Activated CD4-positive, alpha-beta memory T cell treated with anti-CD3 and anti-CD28 coated beads for 36 hours (primary cell): ENCODE results near the gene C22orf42. TPM values are rescaled to one million over a fixed set of nuclear protein-coding genes. Genes with fewer than 3 reads are reported as not detected.
"Not testable (repeated sequence)": the region's sequence is repeated elsewhere in the genome, so short reads cannot be mapped to it uniquely, and the experiment has no call there.

Source experiments
- CTCF ChIA-PET: fragments of 350-600 bp; sonication (Branson Sonifier 250); formaldehyde crosslinking; loops from one replicate; lab custom pipeline; 2021; ENCODE audit warnings: antibody characterized with exemption, inconsistent platforms; lab: Charles Lee
- POLR2A ChIA-PET: fragments of 350-600 bp; sonication (Branson Sonifier 250); formaldehyde crosslinking; loops from one replicate; lab custom pipeline; 2021; ENCODE audit warnings: antibody characterized with exemption; lab: Charles Lee
- DNase-seq: peaks from one replicate; pipeline ENCODE4 v3.0.0-alpha.2; 2020
- H3K27ac Mint-ChIP-seq: one replicate; pipeline ENCODE4 v1.8.0; 2021; ENCODE audit warnings: mixed read lengths
- H3K27me3 Mint-ChIP-seq: one replicate; pipeline ENCODE4 v1.8.0; 2021; ENCODE audit warnings: mixed read lengths
- H3K36me3 Mint-ChIP-seq: one replicate; pipeline ENCODE4 v1.8.0; 2021; ENCODE audit warnings: mixed read lengths
- H3K4me1 Mint-ChIP-seq: one replicate; pipeline ENCODE4 v1.8.0; 2021; ENCODE audit warnings: low read depth, mixed read lengths
- H3K4me3 Mint-ChIP-seq: one replicate; pipeline ENCODE4 v1.8.0; 2021; ENCODE audit warnings: mild to moderate bottlenecking, mixed read lengths
- H3K9me3 Mint-ChIP-seq: one replicate; pipeline ENCODE4 v1.8.0; 2021; ENCODE audit warnings: mixed read lengths
- intact Hi-C: fragments of 100-400 bp; cut with micrococcal nuclease; formaldehyde crosslinking; loops from one replicate; pipeline ENCODE4 v1.15.1; 2023
- total RNA-seq, 2 experiments: library from RNA; stranded (reverse); gene quantifications; one replicate each; pipeline ENCODE4 v1.2.3, GENCODE V29; 2021

The C22orf42 gene
- total RNA-seq, 2 experiments from 2014 or later = not detected

GRCh38 chr22:32202539-32203180, 43.6 kb upstream of the C22orf42 start:
- ChIA-PET CTCF (interaction anchor here (0.6 to 2.1 kb wide), 12 partner anchors 8 to 272 kb away, joined by 3 to 12 read pairs (median 4); partner anchors contain the start of gene FBXO7), POLR2A (interaction anchor here (0.6 kb wide), 1 partner anchor 209 kb away, joined by 3 read pairs; no protein-coding TSS in a partner anchor)
- no peaks in the 10 kb centered on the region for H3K9me3 Mint-ChIP-seq
- intact Hi-C loops = loop anchor here (1.0 to 5.0 kb wide), 3 partner anchors 35 to 271 kb away; no protein-coding TSS in a partner anchor
- peak; percentile 60 for DNase-seq
- peaks cover 48% of the 10 kb centered on the region for H3K4me1 Mint-ChIP-seq
- H3K27me3 Mint-ChIP-seq = peaks cover 6% of the 10 kb centered on the region
- H3K27ac Mint-ChIP-seq = no peak overlapping the region
- H3K36me3 Mint-ChIP-seq = no peaks in the 10 kb centered on the region
- H3K4me3 Mint-ChIP-seq = peak overlapping the region; percentile 70

GRCh38 chr22:32202161-32202538, 43.0 kb upstream of the C22orf42 start:
- peaks cover 48% of the 10 kb centered on the region for H3K4me1 Mint-ChIP-seq
- H3K27me3 Mint-ChIP-seq = peaks cover 6% of the 10 kb centered on the region
- H3K36me3 Mint-ChIP-seq = no peaks in the 10 kb centered on the region
- ChIA-PET CTCF (interaction anchor here (0.6 to 2.2 kb wide), 14 partner anchors 9 to 273 kb away, joined by 3 to 12 read pairs (median 4); partner anchors contain the start of gene FBXO7), POLR2A (interaction anchor here (0.6 kb wide), 1 partner anchor 209 kb away, joined by 3 read pairs; no protein-coding TSS in a partner anchor)
- no peaks in the 10 kb centered on the region for H3K9me3 Mint-ChIP-seq
- no peak overlapping the region for H3K27ac Mint-ChIP-seq
- peak overlapping the region; percentile 70 for H3K4me3 Mint-ChIP-seq
- intact Hi-C loops = loop anchor here (1.0 to 5.0 kb wide), 3 partner anchors 35 to 271 kb away; no protein-coding TSS in a partner anchor
- DNase-seq = no peak

GRCh38 chr22:32200752-32201151, 41.6 kb upstream of the C22orf42 start:
- DNase-seq = peak; percentile 41
- peaks cover 38% of the 10 kb centered on the region for H3K4me1 Mint-ChIP-seq
- no peaks in the 10 kb centered on the region for H3K36me3 Mint-ChIP-seq
- POLR2A ChIA-PET = no interaction called here
- peak overlapping the region; percentile 11 for H3K27ac Mint-ChIP-seq
- CTCF ChIA-PET = interaction anchor here (1.1 to 2.4 kb wide), 5 partner anchors 66 to 273 kb away, joined by 4 to 12 read pairs (median 6); no protein-coding TSS in a partner anchor
- H3K27me3 Mint-ChIP-seq = peaks cover 6% of the 10 kb centered on the region
- H3K4me3 Mint-ChIP-seq = no peak overlapping the region
- H3K9me3 Mint-ChIP-seq = no peaks in the 10 kb centered on the region
- intact Hi-C loops = loop anchor here (5.0 kb wide), 2 partner anchors 33 to 67 kb away; no protein-coding TSS in a partner anchor

GRCh38 chr22:32199961-32200360, 40.9 kb upstream of the C22orf42 start:
- DNase-seq = no peak
- peaks cover 36% of the 10 kb centered on the region for H3K4me1 Mint-ChIP-seq
- H3K27me3 Mint-ChIP-seq = peaks cover 6% of the 10 kb centered on the region
- H3K36me3 Mint-ChIP-seq = no peaks in the 10 kb centered on the region
- H3K27ac Mint-ChIP-seq = no peak overlapping the region
- POLR2A ChIA-PET = no interaction called here
- no peaks in the 10 kb centered on the region for H3K9me3 Mint-ChIP-seq
- no peak overlapping the region for H3K4me3 Mint-ChIP-seq
- intact Hi-C loops = loop anchor here (5.0 kb wide), 2 partner anchors 33 to 67 kb away; no protein-coding TSS in a partner anchor
- CTCF ChIA-PET = interaction anchor here (2.2 to 2.4 kb wide), 2 partner anchors 66 to 244 kb away, joined by 5 to 12 read pairs; no protein-coding TSS in a partner anchor

GRCh38 chr22:32199341-32199740, 40.2 kb upstream of the C22orf42 start:
- intact Hi-C loops = no loop called here
- CTCF ChIA-PET = interaction anchor here (2.4 kb wide), 1 partner anchor 67 kb away, joined by 12 read pairs; no protein-coding TSS in a partner anchor
- POLR2A ChIA-PET = no interaction called here
- Mint-ChIP-seq H3K36me3 (no peaks in the 10 kb centered on the region), H3K4me1 (peaks cover 32% of the 10 kb centered on the region), H3K4me3 (no peak overlapping the region), H3K27ac (no peak overlapping the region), H3K9me3 (no peaks in the 10 kb centered on the region), H3K27me3 (peaks cover 6% of the 10 kb centered on the region)
- no peak for DNase-seq

GRCh38 chr22:32197553-32198226, 38.6 kb upstream of the C22orf42 start:
- H3K36me3 Mint-ChIP-seq, intact Hi-C loops, H3K27ac Mint-ChIP-seq, H3K27me3 Mint-ChIP-seq, H3K4me3 Mint-ChIP-seq, DNase-seq, CTCF ChIA-PET, H3K9me3 Mint-ChIP-seq, POLR2A ChIA-PET: not testable (repeated sequence)
- H3K4me1 Mint-ChIP-seq = peaks cover 16% of the 10 kb centered on the region

- intact Hi-C loops, H3K4me3 Mint-ChIP-seq, H3K27me3 Mint-ChIP-seq, DNase-seq, H3K9me3 Mint-ChIP-seq, CTCF ChIA-PET, POLR2A ChIA-PET, H3K36me3 Mint-ChIP-seq, H3K27ac Mint-ChIP-seq, H3K4me1 Mint-ChIP-seq: not testable (repeated sequence)
Measured at GRCh38 chr22:32195900-32196299, 36.8 kb upstream of the C22orf42 start.

GRCh38 chr22:32193346-32193745, 34.2 kb upstream of the C22orf42 start:
- intact Hi-C loops = not testable (repeated sequence)

GRCh38 chr22:32191021-32191420, 31.9 kb upstream of the C22orf42 start:
- intact Hi-C loops, H3K4me1 Mint-ChIP-seq, POLR2A ChIA-PET, CTCF ChIA-PET, DNase-seq, H3K9me3 Mint-ChIP-seq, H3K27ac Mint-ChIP-seq, H3K36me3 Mint-ChIP-seq, H3K4me3 Mint-ChIP-seq, H3K27me3 Mint-ChIP-seq: not testable (repeated sequence)

More at GRCh38 chr22:32193346-32193745, 34.2 kb upstream of the C22orf42 start:
- DNase-seq, POLR2A ChIA-PET, CTCF ChIA-PET, H3K9me3 Mint-ChIP-seq, H3K4me1 Mint-ChIP-seq, H3K4me3 Mint-ChIP-seq, H3K27ac Mint-ChIP-seq, H3K27me3 Mint-ChIP-seq, H3K36me3 Mint-ChIP-seq: not testable (repeated sequence)

- H3K27ac Mint-ChIP-seq = no peak overlapping the region
- H3K27me3 Mint-ChIP-seq = peaks cover 6% of the 10 kb centered on the region
- intact Hi-C loops = no loop called here
- H3K36me3 Mint-ChIP-seq = no peaks in the 10 kb centered on the region
- H3K4me1 Mint-ChIP-seq = no peaks in the 10 kb centered on the region
- DNase-seq = no peak
- no peaks in the 10 kb centered on the region for H3K9me3 Mint-ChIP-seq
- H3K4me3 Mint-ChIP-seq = no peak overlapping the region
- ChIA-PET POLR2A (no interaction called here), CTCF (no interaction called here)
Measured at GRCh38 chr22:32185821-32186220, 26.7 kb upstream of the C22orf42 start.

GRCh38 chr22:32183625-32184024, 24.5 kb upstream of the C22orf42 start:
- no peak overlapping the region for H3K4me3 Mint-ChIP-seq
- CTCF ChIA-PET = no interaction called here
- intact Hi-C loops = no loop called here

GRCh38 chr22:32181043-32181442, 21.9 kb upstream of the C22orf42 start:
- ChIA-PET POLR2A (no interaction called here), CTCF (no interaction called here)
- intact Hi-C loops = no loop called here
- Mint-ChIP-seq H3K4me1 (no peaks in the 10 kb centered on the region), H3K27me3 (peaks cover 16% of the 10 kb centered on the region), H3K27ac (no peak overlapping the region), H3K9me3 (no peaks in the 10 kb centered on the region), H3K4me3 (no peak overlapping the region), H3K36me3 (no peaks in the 10 kb centered on the region)
- no peak for DNase-seq

More at GRCh38 chr22:32183625-32184024, 24.5 kb upstream of the C22orf42 start:
- no peak overlapping the region for H3K27ac Mint-ChIP-seq
- POLR2A ChIA-PET = no interaction called here
- DNase-seq = no peak
- peaks cover 12% of the 10 kb centered on the region for H3K27me3 Mint-ChIP-seq
- H3K9me3 Mint-ChIP-seq = no peaks in the 10 kb centered on the region
- no peaks in the 10 kb centered on the region for H3K4me1 Mint-ChIP-seq
- H3K36me3 Mint-ChIP-seq = no peaks in the 10 kb centered on the region
